K562 (cell line): ENCODE results near the gene NREP. TPM values are rescaled to one million over a fixed set of nuclear protein-coding genes. Genes with fewer than 3 reads are reported as not detected.

Experiments used
- ATAC-seq: fragments of 200-7000 bp; cut with Tn5 transposase; 3 replicates; pipeline ENCODE4 v1.9.1; 2020; ENCODE audit warnings: moderate library complexity
- BruUV-seq: library from RNA; stranded (reverse); fragments of 400-500 nt; replicated peaks from 2 replicates; lab custom pipeline; 2021; lab: Mats Ljungman, UMichigan
- CTCF ChIA-PET: fragments of 300-600 bp; formaldehyde crosslinking; extraction: SDS; loops from one replicate; lab custom pipeline; 2021; ENCODE audit warnings: low intra/inter-chr PET ratio; lab: Yijun Ruan, JAX
- POLR2A ChIA-PET: fragments of 300-600, 350-650 bp; sonication (Branson Sonifier 250); formaldehyde crosslinking; extraction: SDS; loops from one replicate; lab custom pipeline; 2021; ENCODE audit warnings: antibody characterized with exemption, inconsistent platforms; lab: Yijun Ruan, JAX
- DNase-seq, 4 experiments: peaks; one replicate each; pipeline versions ENCODE4 v3.0.0 to v3.0.0-alpha.2; 2011 to 2018; ENCODE audit warnings: low spot score in 3 of 4, mixed read lengths in 3 of 4; ENCODE audit errors: extremely low read depth in 1 of 4
- FAIRE-seq: peaks from 2 replicates; lab custom pipeline; 2011; peaks lifted over from hg19 to GRCh38; lab: Jason Lieb, UNC
- H2AFZ ChIP-seq: 2 replicates; pipeline ENCODE4 v1.6.0; 2011; ENCODE audit warnings: low read depth, low read length, control low read depth, inconsistent platforms
- H3K27ac ChIP-seq: fragments of 200-600 bp; 3 replicates; pipeline ENCODE4 v1.8.0; 2011; ENCODE audit warnings: low read depth, mild to moderate bottlenecking, control low read depth, inconsistent platforms, low read length, moderate library complexity, mixed read lengths; ENCODE audit errors: extremely low read depth
- H3K27me3 ChIP-seq, 2 experiments: fragments of 300-600 bp in 1 of 2; 2 replicates in 1 of 2; 3 replicates in 1 of 2; pipeline versions ENCODE4 v1.6.0 to v1.8.0; 2011; ENCODE audit warnings: inconsistent platforms in 2 of 2, low read length in 2 of 2, mild to moderate bottlenecking in 1 of 2, mixed read lengths in 1 of 2, moderate library complexity in 1 of 2; ENCODE audit not compliant: control insufficient read depth in 2 of 2, insufficient read depth in 2 of 2
- H3K36me3 ChIP-seq: fragments of 300-600 bp; 3 replicates; pipeline ENCODE4 v1.8.0; 2011; ENCODE audit warnings: mild to moderate bottlenecking, low read length, inconsistent platforms; ENCODE audit not compliant: control insufficient read depth, insufficient read depth
- H3K4me1 ChIP-seq, 2 experiments: fragments of 200-600 bp in 1 of 2; replicated peaks in 1 of 2; 2 replicates in 1 of 2; 3 replicates in 1 of 2; pipeline versions ENCODE4 v1.5.1 to v1.8.0; 2011; ENCODE audit warnings: inconsistent platforms in 2 of 2, low read length in 2 of 2, mild to moderate bottlenecking in 1 of 2, mixed read lengths in 1 of 2, moderate library complexity in 1 of 2; ENCODE audit not compliant: control insufficient read depth in 2 of 2, insufficient read depth in 2 of 2
- H3K4me2 ChIP-seq: 2 replicates; pipeline ENCODE4 v1.6.1; 2011; ENCODE audit warnings: low read length, control low read depth, inconsistent platforms, mixed read lengths; ENCODE audit not compliant: insufficient read depth
- H3K4me3 ChIP-seq: fragments of 200-600 bp; sonication (generic), shearing (Covaris generic); 2 replicates; pipeline ENCODE4 v1.5.1; 2016; ENCODE audit warnings: control low read depth, inconsistent platforms
- H3K79me2 ChIP-seq: fragments of 200-600 bp; 3 replicates; pipeline ENCODE4 v1.8.0; 2011; ENCODE audit warnings: low read length, inconsistent platforms; ENCODE audit not compliant: control insufficient read depth, insufficient read depth
- H3K9ac ChIP-seq, 2 experiments: 2 replicates each; pipeline versions ENCODE4 v1.6.0 to v1.6.1; 2011; ENCODE audit warnings: low read depth in 2 of 2, low read length in 2 of 2, control low read depth in 1 of 2, inconsistent platforms in 1 of 2, mild to moderate bottlenecking in 1 of 2, mixed read lengths in 1 of 2; ENCODE audit not compliant: insufficient read depth in 1 of 2
- H3K9me1 ChIP-seq: one replicate; pipeline ENCODE4 v1.6.0; 2011; ENCODE audit warnings: inconsistent platforms, mild to moderate bottlenecking, low read length, moderate library complexity; ENCODE audit not compliant: control insufficient read depth, insufficient read depth
- H3K9me3 ChIP-seq: replicated peaks from 2 replicates; pipeline ENCODE4 v1.5.1; 2011; ENCODE audit warnings: low read depth, low read length, inconsistent platforms; ENCODE audit not compliant: control insufficient read depth, insufficient read depth
- H4K20me1 ChIP-seq: replicated peaks from 2 replicates; pipeline ENCODE4 v1.6.1; 2011; ENCODE audit warnings: low read length, inconsistent platforms, mixed read lengths; ENCODE audit not compliant: control insufficient read depth, insufficient read depth
- ESRRA ChIP-seq: fragments of 450-650 bp; IDR thresholded peaks from 2 replicates; pipeline ENCODE4 v1.6.1; 2014; ENCODE audit warnings: low read depth, mild to moderate bottlenecking, moderate library complexity, borderline replicate concordance
- NR3C1 ChIP-seq: sonication (generic); formaldehyde crosslinking; IDR thresholded peaks from 2 replicates; pipeline ENCODE4 v1.8.1; 2022; ENCODE audit warnings: missing genetic modification reagents
- PRMT5 ChIP-seq: sonication (generic); formaldehyde crosslinking; IDR thresholded peaks from 2 replicates; pipeline ENCODE4 v1.5.0; 2020; ENCODE audit warnings: missing genetic modification reagents
- STAG1 ChIP-seq: sonication (generic); formaldehyde crosslinking; IDR thresholded peaks from 2 replicates; pipeline ENCODE4 v1.5.0; 2020; ENCODE audit warnings: missing genetic modification reagents, borderline replicate concordance
- ZNF224 ChIP-seq: sonication (generic); formaldehyde crosslinking; IDR thresholded peaks from 2 replicates; pipeline ENCODE4 v1.8.0; 2022; ENCODE audit warnings: mild to moderate bottlenecking, missing genetic modification reagents
- ZNF263 ChIP-seq: sonication (generic); formaldehyde crosslinking; IDR thresholded peaks from 2 replicates; pipeline ENCODE4 v1.8.0; 2022; ENCODE audit warnings: mild to moderate bottlenecking, missing genetic modification reagents, borderline replicate concordance
- WGBS: fragments of 100-300 bp; shearing (Covaris generic); methylation state at CpG from one replicate; pipeline ENCODE4 v1.1.6; 2016; ENCODE audit warnings: low coverage, mixed read lengths; ENCODE audit not compliant: insufficient coverage; ENCODE audit errors: missing lambda C conversion rate; 5-methylcytosine and 5-hydroxymethylcytosine counted together
- in situ Hi-C: fragments of 300-500 bp; cut with MboI; formaldehyde crosslinking; loops from 4 replicates; pipeline ENCODE4 v1.15.0; 2018; ENCODE audit warnings: inconsistent platforms, mixed read lengths
- intact Hi-C: fragments of 100-400 bp; cut with micrococcal nuclease; formaldehyde crosslinking; loops from 2 replicates; pipeline ENCODE4 v1.14.2; 2022
- polyA plus RNA-seq, 8 experiments: library from polyadenylated mRNA; depleted of rRNA in 4 of 8; stranded (reverse) in 5 of 8; unstranded in 3 of 8; fragments of >200 nt; fragmentation: Nextera tagmentation in 2 of 8; fragmentation: Illumina TruSeq in 1 of 8; extraction: Ambion mirVana in 2 of 8; extraction: Trizol in 1 of 8; gene quantifications; 2 replicates each; pipeline versions ENCODE4 v1.2.1 to v1.2.3, GENCODE V29; 2011 to 2014; ENCODE audit warnings: inconsistent platforms in 1 of 8, missing spikeins in 1 of 8
- total RNA-seq, 7 experiments: library from RNA; depleted of rRNA in 6 of 7; stranded (reverse); fragments of >200 nt in 6 of 7; fragmentation: Illumina TruSeq in 2 of 7; extraction: Trizol in 2 of 7; gene quantifications; 2 replicates each; pipeline versions ENCODE4 v1.2.1 to v1.2.3, GENCODE V29; 2011 to 2021; ENCODE audit warnings: low replicate concordance in 1 of 7
- TF ChIP-seq, protein P1 (sequence below): fragments of 450-650 bp; conservative IDR thresholded peaks from 2 replicates; pipeline ENCODE4 v1.6.1; 2016; ENCODE audit warnings: missing genetic modification characterization, low read depth, mild to moderate bottlenecking, missing compliant biosample characterization, moderate library complexity
- TF ChIP-seq, protein P2 (sequence below): fragments of 200-800 bp; sonication (Bioruptor generic); IDR thresholded peaks from 2 replicates; pipeline ENCODE4 v1.6.1; 2017; ENCODE audit warnings: missing genetic modification characterization, missing compliant biosample characterization

NREP gene
- total and polyA plus RNA-seq, 9 of the 15 experiments (the other 6 are each of a cell fraction or from before 2014, with no cell fraction given) = 0.08 to 0.58 (median 0.23) TPM; not detected in 1

DNA sequence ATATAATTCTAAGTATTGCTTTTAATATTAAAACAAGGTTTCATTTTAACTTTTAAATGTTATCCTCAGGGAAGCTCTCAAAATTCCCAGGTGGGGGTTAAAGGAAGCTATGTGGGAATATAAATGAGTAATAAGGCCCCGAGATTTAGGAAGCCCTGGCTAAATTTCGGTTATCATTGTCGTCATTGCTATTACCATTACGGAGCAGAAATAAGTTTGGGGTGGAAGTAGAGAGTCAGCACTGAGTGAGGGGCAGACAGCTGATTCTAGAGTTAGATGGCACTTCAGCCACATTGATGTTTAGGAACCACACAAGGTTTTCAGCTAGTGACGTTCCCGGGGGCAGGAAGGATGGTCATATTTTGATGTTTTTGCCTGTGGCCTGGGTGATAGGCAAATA lies 74.9 kb downstream of the NREP start (continued):
- TF ChIP-seq, protein P1, sequence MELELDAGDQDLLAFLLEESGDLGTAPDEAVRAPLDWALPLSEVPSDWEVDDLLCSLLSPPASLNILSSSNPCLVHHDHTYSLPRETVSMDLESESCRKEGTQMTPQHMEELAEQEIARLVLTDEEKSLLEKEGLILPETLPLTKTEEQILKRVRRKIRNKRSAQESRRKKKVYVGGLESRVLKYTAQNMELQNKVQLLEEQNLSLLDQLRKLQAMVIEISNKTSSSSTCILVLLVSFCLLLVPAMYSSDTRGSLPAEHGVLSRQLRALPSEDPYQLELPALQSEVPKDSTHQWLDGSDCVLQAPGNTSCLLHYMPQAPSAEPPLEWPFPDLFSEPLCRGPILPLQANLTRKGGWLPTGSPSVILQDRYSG (tag) = no peak

DNA sequence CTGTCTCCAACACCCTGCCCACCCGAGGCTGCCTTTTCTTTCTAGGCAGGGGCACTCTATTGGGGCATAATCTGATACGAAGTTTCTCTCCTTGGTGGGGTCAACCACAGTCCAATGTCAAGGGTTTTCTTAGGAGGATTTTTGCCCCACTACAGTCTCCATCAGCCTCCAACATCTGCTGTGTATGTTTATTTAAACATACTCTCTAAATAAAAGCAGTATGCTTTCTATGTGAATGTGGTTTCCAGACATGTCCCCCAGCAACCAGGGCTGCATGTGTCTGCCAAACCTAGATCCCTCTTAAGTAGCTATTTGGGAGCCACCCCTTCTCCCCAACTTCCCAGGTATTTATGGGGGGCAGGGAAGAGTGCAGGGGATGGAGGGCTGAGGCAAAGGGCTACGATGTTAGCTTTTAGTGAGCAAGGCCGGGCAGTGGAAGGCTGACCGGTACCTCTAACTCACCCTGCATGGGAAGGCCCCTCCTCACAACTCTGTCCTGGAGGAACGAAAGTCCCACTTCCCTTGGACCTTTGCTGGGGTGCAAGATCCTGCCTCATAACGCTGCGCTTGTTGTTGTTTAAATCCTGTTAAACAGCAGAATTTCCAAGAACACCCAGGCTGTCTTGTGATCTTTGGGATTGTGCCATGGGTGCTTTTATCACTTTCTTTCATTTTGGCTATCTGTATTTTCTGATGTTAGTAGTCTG lies 75.4 kb downstream of the NREP start:
- TF ChIP-seq, protein P2, sequence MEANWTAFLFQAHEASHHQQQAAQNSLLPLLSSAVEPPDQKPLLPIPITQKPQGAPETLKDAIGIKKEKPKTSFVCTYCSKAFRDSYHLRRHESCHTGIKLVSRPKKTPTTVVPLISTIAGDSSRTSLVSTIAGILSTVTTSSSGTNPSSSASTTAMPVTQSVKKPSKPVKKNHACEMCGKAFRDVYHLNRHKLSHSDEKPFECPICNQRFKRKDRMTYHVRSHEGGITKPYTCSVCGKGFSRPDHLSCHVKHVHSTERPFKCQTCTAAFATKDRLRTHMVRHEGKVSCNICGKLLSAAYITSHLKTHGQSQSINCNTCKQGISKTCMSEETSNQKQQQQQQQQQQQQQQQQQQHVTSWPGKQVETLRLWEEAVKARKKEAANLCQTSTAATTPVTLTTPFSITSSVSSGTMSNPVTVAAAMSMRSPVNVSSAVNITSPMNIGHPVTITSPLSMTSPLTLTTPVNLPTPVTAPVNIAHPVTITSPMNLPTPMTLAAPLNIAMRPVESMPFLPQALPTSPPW (CRISPR knock-in tag) = no peak
- no peak for TF ChIP-seq STAG1 (CRISPR knock-in tag)
- no peak for TF ChIP-seq PRMT5
- no peak for TF ChIP-seq ESRRA
- no peak for TF ChIP-seq NR3C1 (CRISPR knock-in tag)
- no peak for TF ChIP-seq ZNF263 (CRISPR knock-in tag)
- no peak for TF ChIP-seq ZNF224 (CRISPR knock-in tag)
- H3K4me2 ChIP-seq = no peak overlapping the region
- H3K79me2 ChIP-seq = no peaks in the 10 kb centered on the region
- ATAC-seq (no peak), DNase-seq (no peak), FAIRE-seq (no peak)
- ChIA-PET CTCF (no interaction called here), POLR2A (interaction anchor here (0.7 kb wide), 1 partner anchor 231 kb away, joined by 4 read pairs; no protein-coding TSS in a partner anchor)
- no peak overlapping the region for H3K9ac ChIP-seq
- H3K4me1 ChIP-seq = no peaks in the 10 kb centered on the region
- H3K9me1 ChIP-seq = no peaks in the 10 kb centered on the region
- H4K20me1 ChIP-seq = no peaks in the 10 kb centered on the region
- 0% methylated on average over 8 of the region's 8 CpGs for WGBS
- intact Hi-C loops = loop anchor here (10.0 kb wide), 1 partner anchor 463 kb away; no protein-coding TSS in a partner anchor
- no peaks in the 10 kb centered on the region for H3K36me3 ChIP-seq
- H3K27ac ChIP-seq = no peak overlapping the region
- no peak overlapping the region for H3K4me3 ChIP-seq
- no peak overlapping the region for H2AFZ ChIP-seq
- in situ Hi-C loops = no loop called here
- H3K27me3 ChIP-seq = peaks cover 0 to 4% of the 10 kb centered on the region in 2 experiments; a peak in 2 of 5 replicates
- BruUV-seq = no TSS peak
- no peaks in the 10 kb centered on the region for H3K9me3 ChIP-seq
